ENCODE measurements around the gene SOAT2.
A peak's percentile ranks its signal among the peaks of the same experiment; 100 is the strongest.
"Not testable (repeated sequence)": the region's sequence is repeated elsewhere in the genome, so short reads cannot be mapped to it uniquely, and the experiment has no call there.

Gene SOAT2

DNA sequence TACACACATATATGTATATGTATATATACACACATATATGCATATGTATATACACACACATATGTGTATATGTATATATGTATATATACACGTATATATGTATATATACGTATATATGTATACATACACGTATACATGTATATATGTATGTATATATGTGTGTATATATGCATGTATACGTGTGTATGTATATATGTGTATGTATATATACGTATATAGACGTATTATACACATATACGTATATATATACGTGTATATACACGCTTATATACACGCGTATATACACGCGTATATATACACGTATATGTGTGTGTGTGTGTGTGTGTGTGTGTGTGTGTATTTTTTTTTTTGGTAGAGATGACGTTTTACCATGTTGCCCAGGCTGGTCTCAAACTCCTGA is 44.4 kb downstream of the SOAT2 start:
- Histone ChIP-seq H3K27ac (ENCODE audit: low read length) (no peak overlapping the region), H3K4me3 (ENCODE audit: low read length) (no peak overlapping the region), H3K36me3 (ENCODE audit: insufficient read depth, low read depth, low read length) (no peaks in the 10 kb centered on the region), H3K27me3 (ENCODE audit: insufficient read depth, low read length) (peaks cover 10% of the 10 kb centered on the region; the same call in 1 of the 2 replicates), H3K4me1 (ENCODE audit: insufficient read depth, low read length) (no peaks in the 10 kb centered on the region), H3K9me3 (ENCODE audit: insufficient read depth, low read depth, low read length) (no peaks in the 10 kb centered on the region), H3K9ac (ENCODE audit: low read depth, low read length) (no peak overlapping the region)

DNA sequence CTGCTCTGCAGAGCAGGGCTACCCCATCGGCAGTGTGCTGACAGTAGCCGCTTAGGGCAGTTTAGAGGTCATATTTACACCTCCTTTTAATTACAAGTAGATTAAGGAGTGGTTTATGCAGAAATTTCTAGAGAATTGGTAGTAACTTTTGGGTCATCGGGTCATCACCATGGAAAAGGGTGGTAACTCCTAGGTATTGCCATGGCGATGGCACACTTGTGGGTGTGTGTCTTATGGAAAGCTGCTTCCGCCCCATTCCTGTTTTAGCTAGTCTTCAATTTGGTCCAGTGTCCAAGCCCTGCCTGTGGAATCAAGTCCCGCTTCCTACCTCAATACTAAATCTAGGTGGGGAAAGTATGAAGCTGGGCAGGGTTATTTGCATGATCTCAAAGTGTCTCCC is 47.8 kb downstream of the SOAT2 start:
- no peak overlapping the region for H3K4me3 ChIP-seq (ENCODE audit: low read length)
- H3K9ac ChIP-seq (ENCODE audit: low read depth, low read length): no peak overlapping the region
- no peaks in the 10 kb centered on the region for H3K4me1 ChIP-seq (ENCODE audit: insufficient read depth, low read length)
- no peaks in the 10 kb centered on the region for H3K36me3 ChIP-seq (ENCODE audit: insufficient read depth, low read depth, low read length)
- no peaks in the 10 kb centered on the region for H3K9me3 ChIP-seq (ENCODE audit: insufficient read depth, low read depth, low read length)
- H3K27me3 ChIP-seq (ENCODE audit: insufficient read depth, low read length): peaks cover 22% of the 10 kb centered on the region; the same call in 1 of the 2 replicates
- H3K27ac ChIP-seq (ENCODE audit: low read length): no peak overlapping the region

DNA sequence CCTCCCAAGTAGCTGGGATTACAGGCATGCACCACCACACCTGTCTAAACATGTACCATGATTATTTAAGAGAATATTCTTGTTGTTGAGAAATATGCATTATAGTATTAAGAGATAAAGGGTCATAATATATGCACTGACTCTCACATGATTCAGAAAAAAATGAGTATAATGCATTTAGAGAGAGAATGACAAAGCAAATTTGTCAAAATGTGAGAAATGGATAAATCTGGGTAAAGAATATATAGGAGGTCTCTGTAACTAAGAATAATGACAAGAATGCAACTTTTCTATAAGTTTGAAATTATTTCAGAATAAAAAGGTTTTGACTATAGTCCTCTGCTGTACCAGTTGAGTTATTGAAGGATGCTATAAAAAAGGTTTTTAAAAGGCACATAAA is 49.1 kb downstream of the SOAT2 start:
- no peaks in the 10 kb centered on the region for H3K4me1 ChIP-seq (ENCODE audit: insufficient read depth, low read length)
- peaks cover 22% of the 10 kb centered on the region; the same call in 1 of the 2 replicates for H3K27me3 ChIP-seq (ENCODE audit: insufficient read depth, low read length)
- no peak overlapping the region for H3K9ac ChIP-seq (ENCODE audit: low read depth, low read length)

DNA sequence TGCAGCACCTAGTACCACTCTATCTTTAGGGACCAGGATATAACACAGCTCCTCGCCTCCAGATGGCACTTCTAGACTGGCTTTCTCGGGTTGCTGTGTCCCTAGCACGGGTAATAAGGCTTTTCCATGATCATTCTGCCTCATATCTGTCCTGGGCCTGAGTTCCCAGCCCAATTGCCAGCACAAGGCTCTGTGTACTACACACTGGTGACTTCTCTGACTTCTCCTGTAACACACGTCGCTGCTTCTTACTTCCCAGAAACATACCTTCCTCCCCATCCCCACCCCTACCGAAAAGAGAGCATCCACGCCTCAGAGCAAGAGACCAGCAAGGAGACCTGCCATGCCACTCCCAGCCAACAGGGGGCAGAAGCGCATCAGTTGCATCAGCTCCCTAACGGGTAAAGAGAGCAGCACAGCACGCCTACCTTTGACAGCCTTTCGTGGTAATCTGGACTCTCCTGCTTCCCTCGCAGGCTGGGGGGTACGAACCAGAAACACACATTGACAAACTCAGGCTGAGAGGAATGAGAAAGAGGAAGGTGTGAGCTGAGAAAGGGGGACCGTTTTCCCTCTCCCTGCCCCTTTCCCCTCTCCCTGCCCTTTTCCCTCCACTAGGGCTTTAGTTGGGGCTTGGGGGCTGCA is 56.0 kb downstream of the SOAT2 start:
- H3K27ac ChIP-seq (ENCODE audit: low read length): no peak overlapping the region
- H3K9ac ChIP-seq (ENCODE audit: low read depth, low read length): no peak overlapping the region
- H3K9me3 ChIP-seq (ENCODE audit: insufficient read depth, low read depth, low read length): no peaks in the 10 kb centered on the region
- H3K27me3 ChIP-seq (ENCODE audit: insufficient read depth, low read length): peaks cover 27% of the 10 kb centered on the region
- H3K36me3 ChIP-seq (ENCODE audit: insufficient read depth, low read depth, low read length): no peaks in the 10 kb centered on the region
- H3K4me3 ChIP-seq (ENCODE audit: low read length): peak overlapping the region; percentile 39; the same call in 1 of the 2 replicates
- no peaks in the 10 kb centered on the region for H3K4me1 ChIP-seq (ENCODE audit: insufficient read depth, low read length)

More for the DNA sequence above, 49.1 kb downstream of the SOAT2 start:
- H3K27ac ChIP-seq (ENCODE audit: low read length): no peak overlapping the region
- H3K9me3 ChIP-seq (ENCODE audit: insufficient read depth, low read depth, low read length): no peaks in the 10 kb centered on the region
- H3K36me3 ChIP-seq (ENCODE audit: insufficient read depth, low read depth, low read length): no peaks in the 10 kb centered on the region
- no peak overlapping the region for H3K4me3 ChIP-seq (ENCODE audit: low read length)

DNA sequence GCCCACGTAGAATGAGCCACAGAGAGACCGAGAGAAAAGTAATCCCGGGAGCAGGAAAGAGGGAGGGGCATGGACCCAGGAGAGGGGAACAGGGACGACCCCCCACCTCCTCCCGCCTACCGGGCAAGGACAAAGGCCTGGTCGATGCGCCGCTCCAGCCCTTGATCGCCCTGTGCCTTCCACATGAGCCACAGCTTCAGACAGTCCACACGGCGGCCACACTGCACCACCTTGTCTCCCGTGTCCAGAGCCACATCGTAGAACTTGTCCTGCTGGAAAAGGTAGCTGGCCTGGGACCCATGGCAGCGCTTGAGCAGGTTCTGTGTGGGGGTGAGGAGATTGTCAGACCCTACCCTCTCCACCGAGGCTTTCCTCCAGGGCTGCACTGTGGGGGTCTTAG is 56.7 kb downstream of the SOAT2 start:
- Histone ChIP-seq H3K4me3 (ENCODE audit: low read length) (no peak overlapping the region), H3K36me3 (ENCODE audit: insufficient read depth, low read depth, low read length) (no peaks in the 10 kb centered on the region), H3K9ac (ENCODE audit: low read depth, low read length) (no peak overlapping the region), H3K9me3 (ENCODE audit: insufficient read depth, low read depth, low read length) (no peaks in the 10 kb centered on the region), H3K4me1 (ENCODE audit: insufficient read depth, low read length) (no peaks in the 10 kb centered on the region), H3K27ac (ENCODE audit: low read length) (no peak overlapping the region), H3K27me3 (ENCODE audit: insufficient read depth, low read length) (peaks cover 26% of the 10 kb centered on the region)

DNA sequence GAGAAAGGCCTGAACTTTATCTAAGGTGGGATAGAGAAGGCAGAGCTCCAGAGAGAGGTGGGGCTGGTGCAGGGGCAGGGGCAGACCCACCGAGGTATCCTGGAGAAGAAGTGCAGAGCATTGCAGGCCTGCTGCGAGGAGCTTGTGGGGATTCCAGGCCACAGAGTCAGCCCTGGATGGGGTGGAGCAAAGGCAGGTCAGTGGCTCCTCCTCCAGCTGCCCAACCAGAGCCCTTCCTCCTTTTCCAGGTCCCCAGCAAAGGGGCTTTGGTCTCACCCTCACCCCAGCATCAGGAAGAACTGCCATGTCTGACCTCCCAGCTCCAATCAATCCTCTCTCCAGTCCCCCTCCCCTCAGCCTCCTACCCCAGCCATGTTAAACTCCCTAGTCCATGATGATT is 57.4 kb downstream of the SOAT2 start:
- Histone ChIP-seq H3K27ac (ENCODE audit: low read length) (no peak overlapping the region), H3K9ac (ENCODE audit: low read depth, low read length) (no peak overlapping the region), H3K4me3 (ENCODE audit: low read length) (no peak overlapping the region), H3K36me3 (ENCODE audit: insufficient read depth, low read depth, low read length) (no peaks in the 10 kb centered on the region), H3K4me1 (ENCODE audit: insufficient read depth, low read length) (no peaks in the 10 kb centered on the region), H3K27me3 (ENCODE audit: insufficient read depth, low read length) (peaks cover 26% of the 10 kb centered on the region), H3K9me3 (ENCODE audit: insufficient read depth, low read depth, low read length) (no peaks in the 10 kb centered on the region)

DNA sequence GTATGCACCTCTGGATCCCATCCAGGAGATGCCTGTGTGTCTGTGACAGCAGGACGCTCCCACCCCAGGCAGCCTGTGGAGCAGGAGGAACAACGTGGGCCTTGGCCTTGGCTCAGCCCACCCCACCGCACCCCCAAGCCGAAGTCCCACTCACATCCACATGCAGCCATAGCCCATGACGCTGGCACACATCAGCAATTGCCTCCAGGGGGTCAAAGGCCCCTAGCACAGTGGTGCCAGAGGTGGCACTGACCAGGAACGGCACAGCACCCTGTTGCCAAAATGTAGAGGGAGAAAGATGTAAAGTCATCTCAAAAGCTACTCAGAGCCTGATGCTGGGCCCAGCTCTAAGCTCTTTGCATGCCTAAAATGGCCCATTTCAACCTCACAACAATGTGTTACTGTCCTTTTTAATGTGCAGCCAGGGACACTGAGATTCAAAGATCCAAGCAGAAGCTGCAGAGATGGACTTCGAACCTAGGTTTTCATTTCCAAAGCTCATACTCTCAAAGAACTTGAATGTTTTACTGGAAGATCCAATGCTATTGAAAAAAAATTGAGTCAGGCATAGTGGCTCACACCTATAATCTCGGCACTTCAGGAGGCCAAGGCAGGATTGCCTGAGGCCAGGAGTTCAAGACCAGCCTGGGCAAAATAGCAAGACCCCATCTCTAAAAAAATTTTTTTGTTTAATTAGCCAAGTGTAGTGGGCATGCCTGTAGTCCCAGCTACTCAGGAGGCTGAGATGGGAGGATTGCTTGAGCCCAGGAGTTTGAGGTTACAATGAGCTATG is 58.0 kb downstream of the SOAT2 start:
- H3K4me1 ChIP-seq (ENCODE audit: insufficient read depth, low read length): no peaks in the 10 kb centered on the region
- peaks cover 26% of the 10 kb centered on the region for H3K27me3 ChIP-seq (ENCODE audit: insufficient read depth, low read length)
- no peak overlapping the region for H3K4me3 ChIP-seq (ENCODE audit: low read length)
- no peak overlapping the region for H3K27ac ChIP-seq (ENCODE audit: low read length)
- H3K9me3 ChIP-seq (ENCODE audit: insufficient read depth, low read depth, low read length): no peaks in the 10 kb centered on the region
- no peaks in the 10 kb centered on the region for H3K36me3 ChIP-seq (ENCODE audit: insufficient read depth, low read depth, low read length)
- no peak overlapping the region for H3K9ac ChIP-seq (ENCODE audit: low read depth, low read length)

DNA sequence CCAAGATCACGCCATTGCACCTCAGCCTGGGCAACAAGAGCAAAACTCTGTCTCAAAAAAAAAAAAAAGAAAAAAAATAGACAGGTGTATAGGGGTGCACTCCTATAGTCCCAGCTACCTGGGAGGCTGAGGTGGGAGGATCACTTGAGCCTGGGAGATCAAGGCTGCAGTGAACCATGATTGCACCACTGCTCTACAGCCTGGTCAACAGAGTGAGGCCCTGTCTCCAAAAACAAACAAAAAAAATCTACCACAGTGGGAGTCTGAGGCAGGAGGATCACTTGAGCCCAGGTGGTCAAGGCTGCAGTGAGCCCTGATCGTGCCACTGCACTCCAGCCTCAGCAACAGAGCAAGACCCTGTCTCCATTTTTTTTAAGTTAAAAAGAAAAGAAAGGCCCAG is 59.7 kb downstream of the SOAT2 start:
- H3K4me1 ChIP-seq (ENCODE audit: insufficient read depth, low read length); H3K9me3 ChIP-seq (ENCODE audit: insufficient read depth, low read depth, low read length); H3K36me3 ChIP-seq (ENCODE audit: insufficient read depth, low read depth, low read length); H3K9ac ChIP-seq (ENCODE audit: low read depth, low read length); H3K27ac ChIP-seq (ENCODE audit: low read length); H3K4me3 ChIP-seq (ENCODE audit: low read length): not testable (repeated sequence)
- peaks cover 26% of the 10 kb centered on the region for H3K27me3 ChIP-seq (ENCODE audit: insufficient read depth, low read length)

DNA sequence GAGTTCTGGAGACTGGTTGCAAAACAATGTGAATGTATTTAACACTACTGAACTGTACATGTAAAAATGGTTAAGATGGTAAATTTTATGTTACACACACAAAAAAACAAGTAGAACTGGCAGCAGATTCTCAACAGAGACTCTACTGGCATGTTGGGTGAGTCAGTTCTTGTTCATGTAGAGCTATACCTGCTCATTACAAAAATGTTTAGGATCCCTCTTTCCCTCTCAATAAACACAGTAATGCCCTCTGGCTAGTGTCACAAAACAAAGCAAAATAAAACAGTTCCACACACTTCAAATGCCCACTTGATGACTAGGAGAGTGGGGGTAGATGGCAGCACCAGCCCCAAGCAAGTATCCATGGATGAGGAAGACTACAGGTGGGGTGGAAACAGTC is 63.6 kb downstream of the SOAT2 start:
- Histone ChIP-seq H3K36me3 (ENCODE audit: insufficient read depth, low read depth, low read length) (no peaks in the 10 kb centered on the region), H3K4me1 (ENCODE audit: insufficient read depth, low read length) (no peaks in the 10 kb centered on the region), H3K27ac (ENCODE audit: low read length) (no peak overlapping the region), H3K9ac (ENCODE audit: low read depth, low read length) (no peak overlapping the region), H3K27me3 (ENCODE audit: insufficient read depth, low read length) (peaks cover 27% of the 10 kb centered on the region), H3K9me3 (ENCODE audit: insufficient read depth, low read depth, low read length) (no peaks in the 10 kb centered on the region), H3K4me3 (ENCODE audit: low read length) (no peak overlapping the region)

DNA sequence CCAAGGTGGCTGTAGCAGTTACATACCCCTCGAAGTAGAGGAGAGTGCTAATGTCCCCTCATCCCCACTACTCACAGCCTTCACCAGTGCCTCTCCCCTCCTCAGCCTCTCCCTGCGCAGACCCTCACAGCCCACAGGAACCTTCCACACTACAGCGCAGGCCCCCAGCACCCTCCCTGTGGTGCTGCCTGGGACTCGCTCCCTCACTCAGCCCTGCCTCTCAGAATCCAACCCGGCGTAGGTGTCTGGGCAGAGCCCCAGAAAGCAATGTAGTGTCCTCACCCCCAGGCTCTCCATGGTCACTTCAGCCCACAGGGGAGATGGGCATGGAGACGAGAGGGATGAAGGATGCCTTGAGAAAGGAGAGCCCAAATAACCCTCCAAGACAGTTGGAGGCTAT is 66.4 kb downstream of the SOAT2 start:
- Histone ChIP-seq H3K27ac (ENCODE audit: low read length) (no peak overlapping the region), H3K9ac (ENCODE audit: low read depth, low read length) (no peak overlapping the region), H3K27me3 (ENCODE audit: insufficient read depth, low read length) (peaks cover 51% of the 10 kb centered on the region)

DNA sequence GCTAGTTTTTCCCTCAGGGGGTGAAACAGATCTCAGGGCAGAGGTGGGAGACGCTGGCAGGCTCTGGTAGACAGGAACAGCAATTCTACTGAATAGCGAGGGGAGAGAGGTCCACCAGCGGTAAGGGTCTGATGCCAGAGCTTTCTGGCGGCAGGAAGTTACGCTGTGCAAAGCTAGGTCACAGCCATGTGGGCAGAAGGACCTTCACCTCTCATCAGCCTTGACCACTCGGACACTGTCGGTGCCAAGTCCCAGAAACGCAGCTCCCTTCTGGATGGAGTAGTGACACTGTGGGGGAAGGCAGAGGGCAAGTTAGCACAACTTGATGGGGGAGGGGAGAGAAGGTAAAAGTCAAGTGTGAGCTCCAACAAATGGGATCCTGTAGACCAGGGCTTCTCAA is 66.9 kb downstream of the SOAT2 start:
- no peaks in the 10 kb centered on the region; the same call in 1 of the 2 replicates for H3K4me1 ChIP-seq (ENCODE audit: insufficient read depth, low read length)
- peaks cover 55% of the 10 kb centered on the region for H3K27me3 ChIP-seq (ENCODE audit: insufficient read depth, low read length)
- no peak overlapping the region for H3K4me3 ChIP-seq (ENCODE audit: low read length)
- no peaks in the 10 kb centered on the region for H3K36me3 ChIP-seq (ENCODE audit: insufficient read depth, low read depth, low read length)
- no peak overlapping the region for H3K27ac ChIP-seq (ENCODE audit: low read length)
- H3K9ac ChIP-seq (ENCODE audit: low read depth, low read length): no peak overlapping the region
- no peaks in the 10 kb centered on the region for H3K9me3 ChIP-seq (ENCODE audit: insufficient read depth, low read depth, low read length)

More for the DNA sequence above, 66.4 kb downstream of the SOAT2 start:
- no peak overlapping the region for H3K4me3 ChIP-seq (ENCODE audit: low read length)
- no peaks in the 10 kb centered on the region for H3K4me1 ChIP-seq (ENCODE audit: insufficient read depth, low read length)
- no peaks in the 10 kb centered on the region for H3K9me3 ChIP-seq (ENCODE audit: insufficient read depth, low read depth, low read length)
- no peaks in the 10 kb centered on the region for H3K36me3 ChIP-seq (ENCODE audit: insufficient read depth, low read depth, low read length)

Measured in iPS-20b (cell line).